Activated T-cell treated with anti-CD3 and anti-CD28 coated beads, Interleukin-2, amount 50 U/mL, for 1 hour (primary cell): ENCODE results near the gene PKP3.
"Not testable (repeated sequence)": the region's sequence is repeated elsewhere in the genome, so short reads cannot be mapped to it uniquely, and the experiment has no call there.

Experiments
- DNase-seq: peaks from one replicate; pipeline ENCODE4 v3.0.0-alpha.2; 2020

The PKP3 gene

GRCh38 chr11:413120-414081 is 19.4 kb downstream of the PKP3 start:
- no peak for DNase-seq

- no peak for DNase-seq
Observed at GRCh38 chr11:414318-414857, 20.4 kb downstream of the PKP3 start.

GRCh38 chr11:415640-416041 is 21.6 kb downstream of the PKP3 start:
- DNase-seq: peak; percentile 46

DNA sequence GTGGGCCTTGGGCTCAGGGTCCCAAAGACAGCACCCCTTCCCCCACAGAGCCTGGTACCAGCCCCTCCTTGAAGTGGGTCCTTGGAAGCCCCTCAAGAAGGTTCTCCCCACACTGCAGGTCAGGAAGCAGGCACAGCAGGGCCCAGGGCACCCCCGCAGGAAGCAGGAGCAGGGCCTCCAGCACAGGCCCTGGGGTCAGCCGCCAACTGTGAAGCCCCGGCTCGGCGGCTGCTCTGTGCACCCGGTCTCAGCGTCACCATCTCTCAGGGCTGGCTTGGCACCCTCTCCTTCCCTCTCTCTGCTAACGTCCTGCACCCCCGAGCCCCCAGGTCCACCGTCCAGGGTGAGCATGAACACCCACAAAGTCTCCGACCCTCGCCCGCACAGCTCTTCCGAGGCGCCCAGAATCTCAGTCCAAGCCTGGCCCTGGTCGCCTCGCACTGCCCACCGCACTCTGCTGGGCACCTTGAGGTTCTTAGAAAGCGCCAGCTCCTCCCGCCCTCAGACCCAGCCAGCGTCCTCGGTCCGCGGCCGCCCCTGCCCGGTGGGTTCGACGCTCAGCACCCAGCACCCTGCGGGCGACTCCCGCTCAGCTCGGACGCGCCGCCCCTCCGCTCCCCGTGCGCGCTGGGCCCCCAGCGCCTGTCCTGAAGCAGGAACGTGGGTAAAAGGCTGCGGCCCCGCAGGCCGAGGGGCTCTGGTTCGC is 22.2 kb downstream of the PKP3 start:
- DNase-seq: no peak

DNA sequence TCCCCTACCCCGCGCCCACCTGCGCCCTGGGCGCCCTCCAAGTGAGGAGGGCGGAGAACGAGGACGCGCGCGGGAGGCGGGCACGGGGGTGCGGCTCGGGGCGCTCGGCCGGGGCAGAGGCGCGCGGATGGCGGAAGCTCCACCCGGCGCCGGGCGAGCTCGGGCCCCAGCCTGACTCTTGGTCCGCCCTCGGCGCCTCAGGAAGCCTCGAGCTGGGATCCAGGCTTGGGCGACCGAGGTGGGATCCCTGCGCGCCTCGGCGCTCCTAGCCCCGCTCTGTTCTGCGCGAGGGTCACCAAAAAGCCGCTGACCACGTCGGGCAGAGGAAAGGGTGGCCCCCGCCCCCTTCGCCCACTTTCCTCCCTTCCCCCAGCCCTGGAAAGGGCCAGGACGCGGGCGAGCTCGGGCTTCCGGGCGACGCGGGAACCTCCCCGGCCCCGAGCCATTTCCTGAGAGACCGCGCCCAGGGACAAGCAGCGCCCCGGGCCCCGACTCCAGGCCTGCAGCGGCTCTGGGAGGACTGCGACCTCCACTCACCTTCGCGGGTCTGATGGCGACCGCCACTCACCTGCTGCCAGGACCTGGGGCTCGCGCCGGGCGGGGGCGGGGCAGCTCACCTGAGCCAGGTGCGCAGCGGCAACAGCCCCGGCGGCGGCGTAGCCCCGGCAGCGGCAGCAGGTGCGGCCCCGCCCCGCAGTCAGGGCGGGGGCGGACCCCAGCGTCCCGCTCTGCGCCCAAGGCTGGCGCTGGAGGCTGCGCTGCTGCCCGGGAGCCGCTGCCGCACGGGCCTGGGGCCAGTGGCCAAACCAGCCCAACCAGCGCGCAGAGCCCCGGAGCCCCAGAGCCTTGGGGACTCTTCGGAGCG is 23.0 kb downstream of the PKP3 start:
- DNase-seq: peak; percentile 61

DNA sequence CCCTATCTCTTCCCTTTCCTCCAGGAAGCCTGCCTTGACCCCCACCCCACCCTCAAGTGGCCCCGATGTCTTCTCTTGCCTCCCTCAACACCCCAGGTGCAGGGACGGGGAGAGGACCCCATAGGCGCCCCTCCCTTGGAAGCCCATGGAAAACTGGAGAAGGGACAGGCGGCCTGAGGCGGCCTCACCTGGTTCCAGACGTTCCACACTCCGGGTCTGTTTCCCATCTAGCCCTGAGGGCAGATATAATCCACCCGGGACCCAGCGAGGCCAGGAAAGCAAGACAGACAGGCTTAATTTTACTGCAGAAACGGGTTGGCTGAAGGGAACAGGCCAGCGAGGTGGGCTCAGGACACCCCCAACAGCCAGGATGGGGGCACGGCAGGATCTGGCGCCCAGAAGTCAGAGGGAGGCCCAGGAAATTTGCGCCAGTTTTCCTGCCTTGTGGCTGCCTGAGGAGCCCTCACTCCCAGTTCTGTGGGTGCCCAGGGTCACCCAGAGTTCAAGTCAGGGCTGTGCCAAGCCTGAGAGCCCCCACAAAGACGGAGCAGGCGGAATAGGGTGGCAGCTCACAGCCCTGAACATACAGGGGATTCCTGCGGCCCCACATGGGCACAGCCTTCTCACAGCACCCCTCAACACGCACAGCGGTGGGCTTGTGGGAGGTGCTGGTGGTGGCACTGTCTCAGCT is 23.8 kb downstream of the PKP3 start:
- no peak for DNase-seq

- no peak for DNase-seq
Observed at GRCh38 chr11:418343-419247, 24.6 kb downstream of the PKP3 start.

DNA sequence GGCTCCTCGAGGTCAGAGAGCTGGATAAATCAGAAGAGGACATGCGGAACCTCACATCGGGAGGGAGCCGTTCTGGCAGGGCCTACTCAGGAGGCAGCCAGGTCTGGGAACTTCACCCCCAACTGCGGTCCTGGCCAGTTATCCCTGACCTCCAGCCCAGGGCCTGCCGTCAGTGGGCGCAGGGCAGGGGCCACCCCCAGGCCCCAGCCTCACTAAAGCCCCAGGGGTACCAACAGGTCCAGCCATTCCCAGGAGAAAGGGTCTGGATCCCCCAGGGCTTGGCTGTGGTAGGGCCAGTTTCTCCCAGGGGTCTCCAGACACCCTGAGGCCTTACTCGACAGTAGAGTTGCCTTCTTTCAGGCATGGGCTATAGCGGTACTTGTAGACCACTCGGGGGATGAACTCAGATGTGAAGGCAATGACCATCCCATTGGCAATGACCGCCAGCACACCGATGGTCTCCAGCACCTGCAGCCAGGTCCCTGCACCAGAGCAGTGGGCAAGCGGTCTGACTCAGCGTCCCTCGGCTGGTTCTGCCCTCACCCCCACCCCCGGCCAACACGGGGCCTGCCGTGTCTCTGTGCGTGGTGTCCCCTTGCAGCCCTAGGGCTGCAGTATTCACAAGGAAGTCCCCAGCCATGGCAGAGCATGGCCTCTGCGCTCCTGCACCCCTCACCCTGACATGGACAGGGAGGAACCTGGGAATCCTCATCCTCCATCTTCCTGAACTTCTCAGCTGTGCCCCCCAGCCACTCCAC is 25.4 kb downstream of the PKP3 start:
- no peak for DNase-seq

- DNase-seq: no peak
Observed at GRCh38 chr11:420054-420910, 26.3 kb downstream of the PKP3 start.

DNA sequence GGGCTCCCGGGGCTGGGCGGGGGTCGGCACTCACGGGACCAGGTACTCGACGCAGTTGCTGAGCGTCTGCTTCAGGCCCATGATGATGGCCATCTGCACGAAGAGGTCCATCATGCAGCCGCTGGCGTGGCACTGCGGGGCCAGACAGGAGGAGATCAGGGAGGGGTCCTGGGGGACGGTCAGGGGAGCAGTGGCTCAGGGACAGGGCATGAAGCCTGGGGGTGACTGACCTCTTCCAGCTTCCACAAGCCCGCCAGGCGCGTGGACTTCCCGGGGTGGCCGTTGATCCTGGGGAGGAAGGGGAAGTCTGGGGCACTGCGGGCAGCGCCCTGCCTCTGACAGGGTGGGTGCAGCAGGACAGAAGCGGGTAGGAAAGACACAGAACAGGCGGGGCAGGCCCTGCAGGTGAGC is 26.9 kb downstream of the PKP3 start:
- DNase-seq: no peak

DNA sequence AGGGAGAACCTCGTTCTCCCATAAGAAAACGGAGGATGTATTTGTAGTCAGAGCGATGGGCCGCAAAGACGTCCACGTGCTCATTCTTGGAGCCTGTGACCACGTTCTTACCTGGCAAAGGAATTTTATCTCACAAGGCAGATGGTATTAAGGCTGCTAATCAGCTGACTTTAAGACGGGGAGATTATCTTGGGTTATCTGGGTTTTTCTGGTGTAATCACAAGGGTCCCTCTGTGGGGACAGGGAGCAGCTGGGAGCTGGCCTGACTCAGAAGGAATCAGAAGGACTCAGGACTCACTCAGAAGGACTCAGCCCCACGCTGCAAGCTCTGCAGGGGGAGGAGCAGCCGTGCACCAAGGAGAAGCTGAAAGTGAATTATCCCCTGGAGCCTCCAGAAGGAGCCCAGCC is 28.2 kb downstream of the PKP3 start:
- no peak for DNase-seq

DNA sequence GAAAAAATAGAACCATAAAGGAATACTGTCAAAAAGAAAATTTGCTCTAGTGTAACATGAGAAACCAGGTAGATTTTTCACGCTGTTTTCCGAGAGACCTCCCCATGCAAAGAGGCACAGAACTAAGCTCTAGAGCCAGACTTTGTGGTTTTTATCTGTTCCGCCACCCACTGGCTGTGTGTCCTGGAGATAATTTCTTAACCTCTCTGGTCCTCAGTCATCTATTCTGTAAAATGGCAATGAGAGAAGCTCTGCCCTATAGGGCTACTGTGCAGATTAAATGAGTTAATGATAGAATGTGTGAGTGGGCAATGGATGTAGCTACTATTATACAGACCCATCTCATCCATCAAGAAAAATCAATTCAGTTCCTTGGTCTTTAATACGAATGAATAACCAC is 30.2 kb downstream of the PKP3 start:
- no peak for DNase-seq

GRCh38 chr11:424766-425165 is 30.8 kb downstream of the PKP3 start:
- DNase-seq: not testable (repeated sequence)

DNA sequence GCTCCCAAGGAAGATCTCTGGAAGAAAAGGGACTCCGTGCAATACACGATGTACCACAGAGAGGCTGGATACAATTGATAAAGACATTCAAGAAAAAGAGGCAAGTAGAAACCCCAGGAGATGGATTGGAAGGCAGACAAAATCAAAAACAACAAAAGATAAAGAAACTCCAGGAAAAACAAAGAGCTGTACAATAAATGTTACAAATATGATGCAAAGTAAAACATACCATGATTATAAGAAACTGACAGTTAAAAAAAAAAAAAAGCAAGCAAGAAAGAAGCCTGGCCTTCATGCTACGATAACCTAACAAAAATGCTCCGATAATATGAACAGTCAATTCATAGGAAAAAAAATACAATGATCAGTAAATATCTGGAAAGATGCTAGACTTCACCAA is 31.3 kb downstream of the PKP3 start:
- DNase-seq: no peak

DNA sequence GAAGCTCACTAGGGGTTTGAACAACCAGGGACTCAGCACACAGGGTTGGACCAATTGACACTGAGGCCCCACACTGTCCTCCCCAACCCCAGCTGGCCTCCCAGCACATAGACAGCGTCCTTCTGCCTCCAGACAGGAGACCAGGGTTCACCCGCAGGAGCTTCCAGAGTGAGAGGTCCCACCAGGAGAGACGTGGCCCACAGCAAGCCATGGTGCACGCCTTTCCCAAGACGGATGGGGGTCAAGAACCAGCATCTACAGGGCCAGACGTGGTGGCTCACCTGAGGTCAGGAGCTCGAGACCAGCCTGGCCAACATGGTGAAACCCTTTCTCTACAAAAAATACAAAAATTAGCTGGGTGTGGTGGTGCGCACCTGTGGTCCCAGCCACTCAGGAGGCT is 32.8 kb downstream of the PKP3 start:
- DNase-seq: no peak

GRCh38 chr11:428295-428694 is 34.3 kb downstream of the PKP3 start:
- DNase-seq: no peak

DNA sequence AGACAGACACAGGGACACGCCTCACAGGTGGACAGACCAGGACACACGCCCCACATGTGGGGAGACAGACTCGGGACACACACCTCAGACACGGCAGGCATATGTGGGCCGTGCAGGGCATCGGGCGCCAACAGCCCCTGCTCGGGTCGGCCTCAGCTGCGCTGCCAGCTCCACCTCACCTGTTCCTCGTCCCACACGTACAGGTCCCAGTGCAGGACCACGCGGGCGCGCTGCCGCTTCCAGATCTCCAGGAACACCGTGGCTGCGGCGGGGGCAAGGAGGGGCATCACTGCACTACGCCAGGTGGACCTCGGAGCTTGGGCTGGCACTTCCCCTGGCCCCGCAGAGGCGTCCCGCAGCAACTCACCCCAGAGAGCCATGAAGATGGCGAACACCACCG is 35.4 kb downstream of the PKP3 start:
- DNase-seq: no peak

DNA sequence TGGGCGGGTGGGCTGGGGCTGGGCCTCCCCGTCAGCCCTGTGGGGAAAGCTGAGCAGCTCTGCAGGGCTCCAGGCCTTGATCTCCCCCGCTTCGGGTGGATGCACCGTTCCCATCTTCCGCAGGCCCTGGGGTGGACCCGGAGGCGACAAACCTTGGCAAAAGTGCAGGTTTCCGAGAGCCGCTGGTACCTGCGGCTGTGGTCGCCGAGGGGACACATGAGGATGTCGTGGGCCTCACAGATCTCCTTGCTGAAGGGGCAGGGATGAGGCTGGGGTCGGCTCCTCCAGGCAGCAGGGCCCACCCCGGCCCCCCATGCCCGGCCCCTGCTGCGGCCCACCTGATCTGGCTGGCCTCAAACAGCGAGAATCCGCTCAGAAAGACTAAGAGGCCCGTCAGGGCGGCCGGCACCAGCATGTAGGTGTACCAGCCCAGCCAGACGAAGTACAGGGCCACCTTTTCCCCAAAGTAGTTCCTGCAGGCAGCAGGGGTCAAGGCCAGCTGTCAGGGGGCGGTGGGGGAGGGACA is 36.0 kb downstream of the PKP3 start:
- DNase-seq: no peak

- no peak for DNase-seq
Observed at GRCh38 chr11:431921-432320, 37.9 kb downstream of the PKP3 start.
